Pancreas (tissue), 10 donors: ENCODE data around the gene AUNIP. TPM values are rescaled to one million over a fixed set of nuclear protein-coding genes. Genes with fewer than 3 reads are reported as not detected.

Source experiments
- ATAC-seq, 4 donors: fragments of 200-7000 bp; cut with Tn5 transposase; one replicate each; pipeline versions ENCODE4 v1.8.0 to v1.9.1; 2020; ENCODE audit warnings: mild to moderate bottlenecking in 4 of 4, moderate library complexity in 4 of 4
- DNase-seq, 6 donors: peaks; one replicate each; pipeline ENCODE4 v3.0.0-alpha.2; 2020
- FAIRE-seq: peaks from 2 replicates; lab custom pipeline; 2012; peaks lifted over from hg19 to GRCh38; lab: Jason Lieb, UNC
- H3K27ac ChIP-seq, 4 donors: fragments of 200-600 bp; sonication (generic); 1 replicate in 3 of 4; 2 replicates in 1 of 4; pipeline versions ENCODE4 v1.5.0 to v1.8.0; 2020
- H3K27me3 ChIP-seq, 4 donors: fragments of 200-600 bp; one replicate each; pipeline ENCODE4 v1.8.0; 2021
- H3K36me3 ChIP-seq, 3 donors: fragments of 200-600 bp; sonication (generic) in 1 of 3; one replicate each; pipeline versions ENCODE4 v1.5.0 to v1.8.0; 2020 to 2021
- H3K4me1 ChIP-seq, 3 donors: fragments of 200-600 bp; one replicate each; pipeline ENCODE4 v1.8.0; 2021
- H3K4me3 ChIP-seq, 4 donors: fragments of 200-600 bp; sonication (generic) in 2 of 4; one replicate each; pipeline versions ENCODE4 v1.5.0 to v1.8.0; 2020 to 2021
- H3K9me3 ChIP-seq, 4 donors: fragments of 200-600 bp; one replicate each; pipeline ENCODE4 v1.8.0; 2021
- WGBS, 2 donors: extraction: QIAGEN DNeasy Blood & Tissue Kit; methylation state at CpG; one replicate each; pipeline ENCODE4 v1.1.7; 2013; 5-methylcytosine and 5-hydroxymethylcytosine counted together
- intact Hi-C, 3 donors: fragments of 100-400 bp; cut with DNase I; formaldehyde crosslinking; loops; one replicate each; pipeline versions ENCODE4 v1.11.1 to v1.14.2; 2022
- polyA plus RNA-seq, 2 donors: library from polyadenylated mRNA; stranded (reverse); fragments of 200-250 nt; gene quantifications; one replicate each; pipeline ENCODE4 v1.2.3, GENCODE V29; 2013
- total RNA-seq, 6 donors: library from RNA; stranded (reverse); fragmentation: NEBNext Ultra II Directional in 4 of 6; extraction: Animal tissue kit (Norgen Biotek cat#: 25700) in 4 of 6; gene quantifications; one replicate each; pipeline versions ENCODE4 v1.2.1 to v1.2.4, GENCODE V29; 2021 to 2023
- TF ChIP-seq, protein P1 (sequence below), 4 donors: fragments of 200-600 bp; sonication (generic) in 3 of 4; IDR thresholded peaks; one replicate each; pipeline versions ENCODE4 v1.5.0 to v1.8.0; 2021; ENCODE audit warnings: antibody characterized with exemption in 4 of 4
- donor health status: healthy with polysubstance abuse.
- donor health status: DM: no; HTN: no; CAD: no; lungs with moderate emphysema.
- donor health status: DM: no; HTN: no; CAD: no.
- donor health status: control.
- donor health status: control.
- donor health status: Bipolar disorder and iron deficiency.
- donor health status: DM: yes; HTN: yes; CAD: no.
- donor health status: DM: no; HTN: no; CAD: no.
- donor health status: DM: no; HTN: no; CAD: no.
- donor health status: DM: yes; HTN: yes; CAD: no.

The AUNIP gene
- total and polyA plus RNA-seq, 8 donors: 0.19 to 0.37 (median 0.29) TPM; not detected in 4

DNA sequence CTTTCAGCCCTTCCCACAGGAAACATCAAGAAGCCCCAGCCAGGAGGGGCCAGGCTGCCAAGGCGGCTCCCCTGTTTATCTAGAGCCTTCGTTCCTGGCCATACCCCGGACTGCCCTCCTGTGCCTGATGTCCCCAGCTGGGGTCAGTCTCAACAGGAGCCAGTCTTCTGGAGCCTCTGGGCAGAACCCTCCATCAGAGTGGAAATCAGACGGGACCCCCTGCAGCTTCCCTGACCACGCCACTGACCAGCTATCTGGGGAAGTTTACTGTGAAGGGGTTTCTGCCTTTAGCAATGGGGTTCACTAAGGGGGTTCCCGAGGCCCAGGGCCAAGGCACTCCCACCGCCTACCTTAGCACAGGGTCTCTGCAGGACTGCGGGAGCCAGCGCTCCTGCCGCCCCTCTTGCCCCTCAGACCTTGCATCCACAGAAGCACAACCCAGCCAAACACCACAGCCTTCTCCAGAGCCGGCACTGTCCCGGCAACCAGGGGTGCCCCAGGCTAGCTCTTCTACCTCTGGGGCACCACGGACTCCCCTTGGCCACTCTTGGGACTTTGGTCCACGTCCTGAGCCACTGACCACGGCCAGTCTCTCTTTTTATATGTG lies 43.0 kb downstream of the AUNIP start:
- Histone ChIP-seq H3K4me1 (peaks cover 7 to 12% (median 11%) of the 10 kb centered on the region in 3 donors), H3K9me3 (no peaks in the 10 kb centered on the region), H3K27me3 (no peaks in the 10 kb centered on the region), H3K36me3 (peaks cover 0 to 22% (median 5%) of the 10 kb centered on the region in 3 donors), H3K4me3 (no peak overlapping the region), H3K27ac (no peak overlapping the region)
- DNase-seq: no peak
- intact Hi-C loops: loop anchor here in 1 of 3 donors (10.0 kb wide), 1 partner anchor 411 kb away; no protein-coding TSS in a partner anchor
- TF ChIP-seq, protein P1, sequence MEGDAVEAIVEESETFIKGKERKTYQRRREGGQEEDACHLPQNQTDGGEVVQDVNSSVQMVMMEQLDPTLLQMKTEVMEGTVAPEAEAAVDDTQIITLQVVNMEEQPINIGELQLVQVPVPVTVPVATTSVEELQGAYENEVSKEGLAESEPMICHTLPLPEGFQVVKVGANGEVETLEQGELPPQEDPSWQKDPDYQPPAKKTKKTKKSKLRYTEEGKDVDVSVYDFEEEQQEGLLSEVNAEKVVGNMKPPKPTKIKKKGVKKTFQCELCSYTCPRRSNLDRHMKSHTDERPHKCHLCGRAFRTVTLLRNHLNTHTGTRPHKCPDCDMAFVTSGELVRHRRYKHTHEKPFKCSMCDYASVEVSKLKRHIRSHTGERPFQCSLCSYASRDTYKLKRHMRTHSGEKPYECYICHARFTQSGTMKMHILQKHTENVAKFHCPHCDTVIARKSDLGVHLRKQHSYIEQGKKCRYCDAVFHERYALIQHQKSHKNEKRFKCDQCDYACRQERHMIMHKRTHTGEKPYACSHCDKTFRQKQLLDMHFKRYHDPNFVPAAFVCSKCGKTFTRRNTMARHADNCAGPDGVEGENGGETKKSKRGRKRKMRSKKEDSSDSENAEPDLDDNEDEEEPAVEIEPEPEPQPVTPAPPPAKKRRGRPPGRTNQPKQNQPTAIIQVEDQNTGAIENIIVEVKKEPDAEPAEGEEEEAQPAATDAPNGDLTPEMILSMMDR (IDR thresholded peaks at IDR 0.05): no peak
- no peak for ATAC-seq
- 85 to 88% methylated on average over 15 of the region's 15 CpGs for WGBS, 2 donors
- FAIRE-seq: no peak

DNA sequence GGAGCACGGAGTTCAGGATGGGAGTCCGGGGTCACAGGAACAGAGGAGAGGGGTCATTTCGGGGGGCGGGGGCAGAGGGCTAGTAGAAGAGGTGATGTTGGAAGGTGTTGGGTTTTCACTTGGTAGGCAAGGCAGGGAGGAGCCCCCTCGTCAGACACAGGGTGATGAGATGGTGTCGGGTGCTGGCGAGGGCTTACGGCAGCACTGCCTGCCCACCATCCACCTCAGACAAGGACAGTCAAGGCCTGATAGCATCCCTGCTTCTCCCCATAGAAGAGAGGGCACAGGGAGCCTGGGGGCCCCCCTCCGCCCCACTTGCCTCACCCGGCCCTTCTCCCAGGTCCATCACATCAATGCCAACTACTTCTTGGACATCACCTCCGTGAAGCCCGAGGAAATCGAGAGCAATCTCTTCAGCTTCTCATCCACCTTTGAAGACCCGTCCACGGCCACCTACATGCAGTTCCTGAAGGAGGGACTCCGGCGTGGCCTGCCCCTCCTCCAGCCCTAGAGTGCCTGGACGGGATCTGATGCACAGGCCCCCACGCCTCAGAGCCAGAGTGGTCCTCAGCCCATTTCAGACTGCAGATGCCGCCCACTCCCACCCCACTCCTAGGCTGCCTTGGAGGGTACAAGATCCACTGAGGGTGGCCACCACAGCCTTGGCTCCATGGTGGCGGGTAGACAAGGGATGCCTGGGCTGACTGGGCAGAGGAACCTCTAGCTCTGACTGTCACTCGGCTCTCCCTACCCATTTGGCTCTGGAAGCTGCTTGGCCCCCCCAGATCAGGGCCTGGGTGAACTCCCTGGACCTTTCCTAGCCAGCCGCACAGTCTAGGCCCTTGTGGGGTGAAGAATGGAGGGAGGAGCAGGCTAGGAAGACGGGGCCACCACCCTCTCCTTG lies 43.8 kb downstream of the AUNIP start:
- 86 to 89% methylated on average over 24 of the region's 24 CpGs for WGBS, 2 donors
- DNase-seq (no peak), ATAC-seq (no peak), FAIRE-seq (no peak)
- peaks cover 0 to 23% (median 5%) of the 10 kb centered on the region in 3 donors for H3K36me3 ChIP-seq
- no peak overlapping the region for H3K27ac ChIP-seq
- no peak overlapping the region for H3K4me3 ChIP-seq
- H3K4me1 ChIP-seq: peaks cover 5 to 8% (median 7%) of the 10 kb centered on the region in 3 donors
- no peaks in the 10 kb centered on the region for H3K9me3 ChIP-seq
- H3K27me3 ChIP-seq: no peaks in the 10 kb centered on the region
- intact Hi-C loops: loop anchor here in 1 of 3 donors (10.0 kb wide), 1 partner anchor 411 kb away; no protein-coding TSS in a partner anchor
- TF ChIP-seq, protein P1 (IDR thresholded peaks at IDR 0.05): no peak

DNA sequence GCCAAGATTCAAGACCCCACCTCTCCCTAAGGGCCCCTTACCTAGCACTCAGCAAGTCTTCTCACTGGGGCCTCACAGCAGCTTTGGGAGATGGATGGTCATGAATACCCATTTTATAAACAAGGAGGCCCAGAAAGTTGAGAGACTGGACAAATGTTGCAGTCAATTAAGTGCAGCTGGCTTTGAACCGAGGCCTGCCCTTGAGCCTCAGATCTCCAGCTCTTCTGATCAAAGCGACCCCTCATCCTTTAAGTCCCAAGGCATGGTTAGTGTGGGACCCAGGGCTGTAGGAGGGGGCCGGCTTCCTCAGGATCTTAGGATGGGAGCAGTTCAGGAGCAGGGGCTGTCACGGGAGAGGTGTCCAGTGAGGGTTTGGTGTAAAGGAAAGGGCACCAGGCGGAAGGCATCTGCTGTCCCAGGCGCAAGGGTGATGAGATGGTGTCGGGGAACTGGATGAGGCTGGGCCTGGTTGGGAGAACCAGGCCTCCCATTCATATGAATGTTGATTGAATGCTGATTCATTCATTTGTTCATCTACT lies 44.6 kb downstream of the AUNIP start:
- Histone ChIP-seq H3K4me3 (no peak overlapping the region), H3K9me3 (no peaks in the 10 kb centered on the region), H3K27me3 (no peaks in the 10 kb centered on the region), H3K4me1 (peaks cover 5 to 8% (median 7%) of the 10 kb centered on the region in 3 donors), H3K36me3 (peaks cover 0 to 23% (median 5%) of the 10 kb centered on the region in 3 donors), H3K27ac (no peak overlapping the region)
- DNase-seq (peak in 1 of 6 donors; percentile 29), ATAC-seq (no peak), FAIRE-seq (no peak)
- intact Hi-C loops: loop anchor here in 1 of 3 donors (10.0 kb wide), 1 partner anchor 410 kb away; no protein-coding TSS in a partner anchor
- 85 to 91% methylated on average over 7 of the region's 7 CpGs for WGBS, 2 donors
- TF ChIP-seq, protein P1 (IDR thresholded peaks at IDR 0.05): no peak

DNA sequence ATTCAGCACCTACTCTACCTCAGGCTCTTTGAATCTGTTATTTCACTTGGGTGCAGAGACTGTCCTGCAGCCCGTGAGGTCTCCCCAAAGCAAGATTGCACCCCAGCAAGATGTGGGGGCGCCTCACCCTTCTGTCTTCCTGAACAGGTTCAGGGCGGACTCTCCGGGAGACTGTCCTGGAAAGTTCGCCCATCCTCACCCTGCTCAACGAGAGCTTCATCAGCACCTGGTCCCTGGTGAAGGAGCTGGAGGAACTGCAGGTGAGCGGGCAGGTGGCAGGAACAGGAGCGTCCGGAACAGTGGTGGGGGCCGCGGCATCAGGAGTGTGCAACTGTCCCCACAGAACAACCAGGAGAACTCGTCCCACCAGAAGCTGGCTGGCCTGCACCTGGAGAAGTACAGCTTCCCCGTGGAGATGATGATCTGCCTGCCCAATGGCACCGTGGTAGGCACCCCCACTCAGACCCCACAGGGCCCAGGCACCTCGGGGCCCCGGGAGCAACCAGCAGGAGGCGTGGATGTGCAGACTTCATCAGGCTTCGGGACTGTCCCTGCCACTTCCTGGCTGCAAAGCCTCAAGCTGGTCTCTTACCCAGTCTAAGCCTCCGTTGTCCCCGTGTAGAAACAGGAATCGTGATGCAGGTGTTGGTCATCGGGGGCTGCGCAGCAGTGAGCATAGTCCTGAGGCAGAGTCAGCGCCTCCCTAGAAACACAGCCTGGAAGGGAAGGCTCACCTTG lies 45.4 kb downstream of the AUNIP start:
- ATAC-seq: no peak
- DNase-seq: peak in 1 of 6 donors; percentile 26
- 86 to 91% methylated on average over 24 of the region's 24 CpGs for WGBS, 2 donors

More for the DNA sequence above, 45.4 kb downstream of the AUNIP start:
- FAIRE-seq: no peak
- TF ChIP-seq, protein P1 (IDR thresholded peaks at IDR 0.05): no peak
- no peaks in the 10 kb centered on the region for H3K27me3 ChIP-seq
- H3K4me3 ChIP-seq: no peak overlapping the region
- peaks cover 0 to 31% (median 5%) of the 10 kb centered on the region in 3 donors for H3K36me3 ChIP-seq
- no peaks in the 10 kb centered on the region for H3K9me3 ChIP-seq
- intact Hi-C loops: loop anchor here in 1 of 3 donors (10.0 kb wide), 1 partner anchor 409 kb away; no protein-coding TSS in a partner anchor
- H3K4me1 ChIP-seq: peaks cover 5 to 6% (median 6%) of the 10 kb centered on the region in 3 donors
- no peak overlapping the region for H3K27ac ChIP-seq
